ENCODE results near the gene DNAJA2.

DNAJA2 gene

GRCh38 chr16:46930861-46931260 lies 42.6 kb downstream of the DNAJA2 start:
- Histone ChIP-seq H3K4me3 (ENCODE audit: low read length) (no peak overlapping the region), H4K20me1 (ENCODE audit: control insufficient read depth, insufficient read depth, low read depth, low read length) (no peaks in the 10 kb centered on the region), H3K9me3 (ENCODE audit: control insufficient read depth, insufficient read depth, low read length) (no peaks in the 10 kb centered on the region), H3K79me2 (ENCODE audit: control insufficient read depth, low read length) (no peaks in the 10 kb centered on the region), H3K36me3 (ENCODE audit: control insufficient read depth, low read length) (peaks cover 34% of the 10 kb centered on the region), H3K4me2 (ENCODE audit: low read length) (no peak overlapping the region), H3K4me1 (ENCODE audit: control insufficient read depth, low read length) (peaks cover 30% of the 10 kb centered on the region), H3K9me2 (replicated peaks; ENCODE audit: control insufficient read depth, low read length) (no peaks in the 10 kb centered on the region), H3K27ac (ENCODE audit: low read depth, low read length) (no peak overlapping the region), H3K27me3 (ENCODE audit: control insufficient read depth, low read length) (no peaks in the 10 kb centered on the region), H3F3A (ENCODE audit: control insufficient read depth, insufficient read depth) (peaks cover 11% of the 10 kb centered on the region; the same call in 1 of the 2 replicates)
- TF ChIP-seq CTCF (IDR thresholded peaks at IDR 0.05; ENCODE audit: low read depth, low read length, poor library complexity, severe bottlenecking) (no peak), EZH2phosphoT487 (IDR thresholded peaks at IDR 0.05; ENCODE audit: borderline replicate concordance, low read length) (no peak)

- no peaks in the 10 kb centered on the region for H3K27me3 ChIP-seq (ENCODE audit: control insufficient read depth, low read length)
- H3K9me3 ChIP-seq (ENCODE audit: control insufficient read depth, insufficient read depth, low read length): no peaks in the 10 kb centered on the region
- peak overlapping the region; percentile 45 for H3K4me2 ChIP-seq (ENCODE audit: low read length)
- no peaks in the 10 kb centered on the region for H4K20me1 ChIP-seq (ENCODE audit: control insufficient read depth, insufficient read depth, low read depth, low read length)
- H3K4me3 ChIP-seq (ENCODE audit: low read length): no peak overlapping the region
- no peaks in the 10 kb centered on the region for H3K9me2 ChIP-seq (replicated peaks; ENCODE audit: control insufficient read depth, low read length)
- H3K36me3 ChIP-seq (ENCODE audit: control insufficient read depth, low read length): peaks cover 34% of the 10 kb centered on the region
- H3K4me1 ChIP-seq (ENCODE audit: control insufficient read depth, low read length): peaks cover 30% of the 10 kb centered on the region
- TF ChIP-seq CTCF (IDR thresholded peaks at IDR 0.05; ENCODE audit: low read depth, low read length, poor library complexity, severe bottlenecking) (peak; percentile 99), EZH2phosphoT487 (IDR thresholded peaks at IDR 0.05; ENCODE audit: borderline replicate concordance, low read length) (no peak)
- no peak overlapping the region for H3K27ac ChIP-seq (ENCODE audit: low read depth, low read length)
- H3F3A ChIP-seq (ENCODE audit: control insufficient read depth, insufficient read depth): peaks cover 11% of the 10 kb centered on the region; the same call in 1 of the 2 replicates
- H3K79me2 ChIP-seq (ENCODE audit: control insufficient read depth, low read length): no peaks in the 10 kb centered on the region
Measured at GRCh38 chr16:46929378-46930332, 43.8 kb downstream of the DNAJA2 start.

DNA sequence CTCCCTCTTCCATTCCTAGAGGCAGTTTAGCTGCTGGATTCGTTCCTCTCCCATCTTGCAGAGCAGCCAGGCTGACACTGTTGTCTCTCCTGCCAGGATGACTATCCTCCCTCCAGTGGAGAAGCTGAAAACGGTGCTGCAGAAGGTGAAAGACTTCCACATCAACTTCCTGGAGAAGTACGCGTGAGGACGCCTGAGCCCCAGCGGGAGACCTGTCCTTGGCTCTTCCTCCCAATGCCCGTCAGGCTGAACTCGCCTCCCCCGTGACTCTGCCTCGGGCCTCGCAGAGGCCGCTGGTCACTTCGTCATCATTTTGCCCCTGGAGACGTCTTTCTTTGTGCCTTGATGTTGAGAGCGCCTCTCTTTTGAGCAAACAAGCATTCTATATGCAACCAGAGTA lies 44.7 kb downstream of the DNAJA2 start:
- no peak overlapping the region for H3K4me2 ChIP-seq (ENCODE audit: low read length)
- no peak overlapping the region for H3K4me3 ChIP-seq (ENCODE audit: low read length)
- H3K79me2 ChIP-seq (ENCODE audit: control insufficient read depth, low read length): no peaks in the 10 kb centered on the region
- H3K9me2 ChIP-seq (replicated peaks; ENCODE audit: control insufficient read depth, low read length): no peaks in the 10 kb centered on the region
- no peak overlapping the region for H3K27ac ChIP-seq (ENCODE audit: low read depth, low read length)
- H4K20me1 ChIP-seq (ENCODE audit: control insufficient read depth, insufficient read depth, low read depth, low read length): no peaks in the 10 kb centered on the region
- H3K27me3 ChIP-seq (ENCODE audit: control insufficient read depth, low read length): no peaks in the 10 kb centered on the region
- no peak for TF ChIP-seq EZH2phosphoT487 (IDR thresholded peaks at IDR 0.05; ENCODE audit: borderline replicate concordance, low read length)
- no peak for TF ChIP-seq CTCF (IDR thresholded peaks at IDR 0.05; ENCODE audit: low read depth, low read length, poor library complexity, severe bottlenecking)
- peaks cover 43% of the 10 kb centered on the region for H3K36me3 ChIP-seq (ENCODE audit: control insufficient read depth, low read length)
- H3K4me1 ChIP-seq (ENCODE audit: control insufficient read depth, low read length): peaks cover 30% of the 10 kb centered on the region
- peaks cover 11% of the 10 kb centered on the region; the same call in 1 of the 2 replicates for H3F3A ChIP-seq (ENCODE audit: control insufficient read depth, insufficient read depth)
- no peaks in the 10 kb centered on the region for H3K9me3 ChIP-seq (ENCODE audit: control insufficient read depth, insufficient read depth, low read length)

All from DOHH2 (cell line).